Mesenchymal stem cell (in vitro differentiated cells and primary cell): Measurements from ENCODE around the gene EXOC1.
"Not testable (repeated sequence)": the region's sequence is repeated elsewhere in the genome, so short reads cannot be mapped to it uniquely, and the experiment has no call there.

Experiments
- DNase-seq: peaks from one replicate; pipeline ENCODE4 v3.0.0-alpha.2; 2013
- H2AFZ ChIP-seq: one replicate; pipeline ENCODE4 v1.6.1; 2013; ENCODE audit warnings: low read depth, mild to moderate bottlenecking, control low read depth, inconsistent platforms, low read length, moderate library complexity
- H2AK5ac ChIP-seq: 2 replicates; pipeline ENCODE4 v1.6.1; 2013; ENCODE audit warnings: low read length, moderate library complexity, mild to moderate bottlenecking, inconsistent platforms; ENCODE audit not compliant: severe bottlenecking
- H2BK120ac ChIP-seq: one replicate; pipeline ENCODE4 v1.6.1; 2013; ENCODE audit warnings: low read depth, mild to moderate bottlenecking, inconsistent platforms, low read length, moderate library complexity
- H2BK12ac ChIP-seq, 2 experiments: one replicate each; pipeline ENCODE4 v1.6.1; 2013; ENCODE audit warnings: inconsistent platforms in 2 of 2, low read length in 2 of 2, mild to moderate bottlenecking in 2 of 2, moderate library complexity in 2 of 2, control low read depth in 1 of 2
- H2BK15ac ChIP-seq: one replicate; pipeline ENCODE4 v1.6.1; 2013; ENCODE audit warnings: mild to moderate bottlenecking, low read depth, inconsistent platforms; ENCODE audit not compliant: poor library complexity, severe bottlenecking
- H2BK5ac ChIP-seq: 2 replicates; pipeline ENCODE4 v1.6.1; 2013; ENCODE audit warnings: low read depth, mild to moderate bottlenecking, low read length, control low read depth, inconsistent platforms; ENCODE audit not compliant: poor library complexity, severe bottlenecking
- H3K14ac ChIP-seq, 2 experiments: one replicate each; pipeline ENCODE4 v1.6.1; 2013; ENCODE audit warnings: inconsistent platforms in 2 of 2, low read length in 2 of 2, control low read depth in 1 of 2, mild to moderate bottlenecking in 1 of 2, moderate library complexity in 1 of 2
- H3K18ac ChIP-seq, 2 experiments: one replicate each; pipeline ENCODE4 v1.6.1; 2013; ENCODE audit warnings: inconsistent platforms in 2 of 2, low read length in 2 of 2, control low read depth in 1 of 2, low read depth in 1 of 2, mild to moderate bottlenecking in 1 of 2
- H3K23ac ChIP-seq, 2 experiments: one replicate each; pipeline ENCODE4 v1.6.1; 2013; ENCODE audit warnings: inconsistent platforms in 2 of 2, low read length in 2 of 2, mild to moderate bottlenecking in 2 of 2, moderate library complexity in 2 of 2, control low read depth in 1 of 2
- H3K27ac ChIP-seq: 2 replicates; pipeline ENCODE4 v1.5.1; 2013; ENCODE audit warnings: mild to moderate bottlenecking, moderate library complexity, low read length, control low read depth, inconsistent platforms; ENCODE audit not compliant: poor library complexity, severe bottlenecking
- H3K27me3 ChIP-seq, 2 experiments: 2 replicates each; pipeline versions ENCODE4 v1.6.1 to v1.7.0; 2013; ENCODE audit warnings: low read length in 2 of 2, mild to moderate bottlenecking in 2 of 2, moderate library complexity in 2 of 2, control low read depth in 1 of 2, inconsistent platforms in 1 of 2; ENCODE audit not compliant: control insufficient read depth in 1 of 2, insufficient read depth in 1 of 2
- H3K36me3 ChIP-seq, 2 experiments: 2 replicates each; pipeline versions ENCODE4 v1.6.1 to v1.7.0; 2013; ENCODE audit warnings: low read length in 2 of 2, control low read depth in 1 of 2, inconsistent platforms in 1 of 2, low read depth in 1 of 2, mild to moderate bottlenecking in 1 of 2; ENCODE audit not compliant: insufficient read depth in 2 of 2, control insufficient read depth in 1 of 2
- H3K4ac ChIP-seq, 2 experiments: one replicate each; pipeline ENCODE4 v1.6.1; 2013; ENCODE audit warnings: inconsistent platforms in 2 of 2, low read length in 2 of 2, mild to moderate bottlenecking in 2 of 2, moderate library complexity in 2 of 2, control low read depth in 1 of 2, low read depth in 1 of 2
- H3K4me1 ChIP-seq: 2 replicates; pipeline ENCODE4 v1.6.1; 2013; ENCODE audit warnings: low read depth, low read length, control low read depth; ENCODE audit not compliant: control insufficient read depth, insufficient read depth
- H3K4me2 ChIP-seq: 2 replicates; pipeline ENCODE4 v1.6.1; 2013; ENCODE audit warnings: low read length, mild to moderate bottlenecking, inconsistent platforms; ENCODE audit not compliant: poor library complexity, severe bottlenecking
- H3K4me3 ChIP-seq, 2 experiments: 2 replicates each; pipeline versions ENCODE4 v1.5.1 to v1.7.0; 2013; ENCODE audit warnings: low read length in 2 of 2, mild to moderate bottlenecking in 2 of 2, control low read depth in 1 of 2, low read depth in 1 of 2; ENCODE audit not compliant: insufficient read depth in 1 of 2
- H3K79me1 ChIP-seq: replicated peaks from 2 replicates; pipeline ENCODE4 v1.6.1; 2013; ENCODE audit warnings: mild to moderate bottlenecking, control low read depth, low read length, inconsistent platforms; ENCODE audit not compliant: poor library complexity, severe bottlenecking
- H3K9ac ChIP-seq: 2 replicates; pipeline ENCODE4 v1.7.0; 2013; ENCODE audit warnings: mild to moderate bottlenecking, low read length, moderate library complexity
- H3K9me3 ChIP-seq: 2 replicates; pipeline ENCODE4 v1.7.0; 2013; ENCODE audit warnings: mild to moderate bottlenecking, low read length; ENCODE audit not compliant: control insufficient read depth
- H4K8ac ChIP-seq: one replicate; pipeline ENCODE4 v1.6.1; 2013; ENCODE audit warnings: inconsistent platforms, mild to moderate bottlenecking, low read length, moderate library complexity
- H4K91ac ChIP-seq: one replicate; pipeline ENCODE4 v1.6.1; 2013; ENCODE audit warnings: mild to moderate bottlenecking, low read length, inconsistent platforms
- WGBS: methylation state at CpG from one replicate; pipeline ENCODE4 v1.1.7; 2013; ENCODE audit warnings: mixed read lengths; 5-methylcytosine and 5-hydroxymethylcytosine counted together

EXOC1 gene

GRCh38 chr4:55838356-55838755 lies 15.1 kb upstream of the EXOC1 start:
- Histone ChIP-seq H3K9ac (no peak overlapping the region), H3K4me2 (no peak overlapping the region), H3K23ac (no peak overlapping the region), H3K27me3 (no peaks in the 10 kb centered on the region), H2AK5ac (no peak overlapping the region), H3K4me1 (no peaks in the 10 kb centered on the region), H4K8ac (no peak overlapping the region), H3K4ac (no peak overlapping the region), H3K4me3 (no peak overlapping the region), H2BK120ac (no peak overlapping the region), H2BK15ac (no peak overlapping the region), H3K9me3 (peaks cover 17% of the 10 kb centered on the region), H3K36me3 (no peaks in the 10 kb centered on the region), H2BK5ac (no peak overlapping the region), H4K91ac (no peak overlapping the region), H3K79me1 (no peaks in the 10 kb centered on the region), H3K18ac (no peak overlapping the region), H2AFZ (no peak overlapping the region), H3K27ac (no peak overlapping the region), H3K14ac (no peak overlapping the region), H2BK12ac (no peak overlapping the region)
- no CpG with 5 or more reads among the region's 1 CpG for WGBS
- peak; percentile 6 for DNase-seq

DNA sequence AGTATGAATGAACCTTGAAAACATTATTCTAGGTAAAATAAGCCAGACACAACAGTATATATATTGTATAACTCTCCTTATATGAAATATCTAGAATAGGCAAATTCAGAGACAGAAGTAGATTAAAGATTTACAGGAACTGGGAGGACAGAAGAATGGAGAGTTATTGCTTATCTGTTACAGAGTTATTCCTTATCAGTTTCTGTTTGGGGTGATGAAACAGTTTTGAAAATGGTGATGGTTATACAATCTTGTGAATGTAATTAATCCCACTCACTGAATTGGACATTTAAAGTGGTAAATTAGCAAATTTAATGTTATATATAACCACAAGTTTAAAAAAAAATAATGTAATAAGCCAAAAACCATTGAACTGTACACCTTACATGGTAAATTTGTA lies 14.5 kb upstream of the EXOC1 start:
- no peak overlapping the region for H3K27ac ChIP-seq
- H2BK15ac ChIP-seq = no peak overlapping the region
- no peaks in the 10 kb centered on the region for H3K36me3 ChIP-seq
- H3K9ac ChIP-seq = no peak overlapping the region
- H2BK5ac ChIP-seq = no peak overlapping the region
- H3K4me1 ChIP-seq = no peaks in the 10 kb centered on the region
- no peak overlapping the region for H4K8ac ChIP-seq
- H2BK12ac ChIP-seq = no peak overlapping the region
- no peak overlapping the region for H3K4me3 ChIP-seq
- no peaks in the 10 kb centered on the region for H3K27me3 ChIP-seq
- H3K4ac ChIP-seq = no peak overlapping the region
- DNase-seq = no peak
- H3K23ac ChIP-seq = no peak overlapping the region
- peaks cover 17% of the 10 kb centered on the region for H3K9me3 ChIP-seq
- H3K79me1 ChIP-seq = no peaks in the 10 kb centered on the region
- H2BK120ac ChIP-seq = no peak overlapping the region
- H2AK5ac ChIP-seq = no peak overlapping the region
- no peak overlapping the region for H3K4me2 ChIP-seq
- H3K18ac ChIP-seq = no peak overlapping the region
- H4K91ac ChIP-seq = no peak overlapping the region
- H2AFZ ChIP-seq = no peak overlapping the region
- H3K14ac ChIP-seq = no peak overlapping the region

GRCh38 chr4:55840956-55841355 lies 12.5 kb upstream of the EXOC1 start:
- Histone ChIP-seq H3K4ac (no peak overlapping the region), H3K9ac (no peak overlapping the region), H4K91ac (no peak overlapping the region), H2AK5ac (no peak overlapping the region), H4K8ac (no peak overlapping the region), H2BK12ac (no peak overlapping the region), H3K79me1 (no peaks in the 10 kb centered on the region), H3K23ac (no peak overlapping the region), H2BK120ac (no peak overlapping the region), H2BK15ac (no peak overlapping the region), H2AFZ (no peak overlapping the region), H3K14ac (no peak overlapping the region), H3K4me1 (no peaks in the 10 kb centered on the region), H3K18ac (no peak overlapping the region), H3K4me2 (no peak overlapping the region), H3K27me3 (no peaks in the 10 kb centered on the region), H3K27ac (no peak overlapping the region), H3K36me3 (no peaks in the 10 kb centered on the region), H3K9me3 (peaks cover 17% of the 10 kb centered on the region), H3K4me3 (no peak overlapping the region), H2BK5ac (no peak overlapping the region)
- 95% methylated on average over 1 of the region's 1 CpG for WGBS
- DNase-seq = no peak

GRCh38 chr4:55841373-55842239 lies 11.8 kb upstream of the EXOC1 start:
- not testable (repeated sequence) for H2BK12ac ChIP-seq, H2BK5ac ChIP-seq, H3K4me2 ChIP-seq, H3K4me1 ChIP-seq, H3K4ac ChIP-seq, H3K36me3 ChIP-seq, H3K9ac ChIP-seq, H3K14ac ChIP-seq, H2AK5ac ChIP-seq, H2BK15ac ChIP-seq, DNase-seq, H3K4me3 ChIP-seq, H3K79me1 ChIP-seq, H3K23ac ChIP-seq, H3K27ac ChIP-seq, H3K27me3 ChIP-seq
- WGBS = 74% methylated on average over 18 of the region's 22 CpGs
- H3K18ac ChIP-seq = peak overlapping the region; percentile 46 to 75
- H2AFZ ChIP-seq = peak overlapping the region; percentile 30
- H2BK120ac ChIP-seq = peak overlapping the region; percentile 19
- H4K91ac ChIP-seq = peak overlapping the region; percentile 93
- peaks cover 14% of the 10 kb centered on the region for H3K9me3 ChIP-seq
- peak overlapping the region; percentile 88 for H4K8ac ChIP-seq
